ENCODE measurements around the gene ALOX12.
"Not testable (repeated sequence)": the region's sequence is repeated elsewhere in the genome, so short reads cannot be mapped to it uniquely, and the experiment has no call there.

The ALOX12 gene

GRCh38 chr17:7046725-7047397 lies 51.0 kb downstream of the ALOX12 start:
- peak; percentile 91 to 93 for DNase-seq

- DNase-seq, result no peak
Measured at GRCh38 chr17:7047566-7047965, 51.7 kb downstream of the ALOX12 start.

- no peak for DNase-seq
Measured at GRCh38 chr17:7048968-7049367, 53.1 kb downstream of the ALOX12 start.

- DNase-seq, result not testable (repeated sequence)
Measured at GRCh38 chr17:7050583-7050982, 54.7 kb downstream of the ALOX12 start.

- no peak for DNase-seq
Measured at GRCh38 chr17:7056386-7056785, 60.5 kb downstream of the ALOX12 start.

GRCh38 chr17:7058831-7059447 lies 63.1 kb downstream of the ALOX12 start:
- DNase-seq, result no peak

Measured in CD4-positive, alpha-beta T cell treated with Interleukin-4 for 1 hour (primary cell).